PFSK-1 (cell line): Measurements from ENCODE around the gene RTL3.

Experiments used
- FOXP2 ChIP-seq: optimal IDR thresholded peaks from 2 replicates; pipeline ENCODE3; 2011; ENCODE audit warnings: borderline replicate concordance, control low read depth, inconsistent platforms; ENCODE audit not compliant: insufficient read depth; ENCODE audit errors: extremely low read length, extremely low read depth
- POLR2AphosphoS5 ChIP-seq: IDR thresholded peaks from 2 replicates; pipeline ENCODE4 v1.6.1; 2012; ENCODE audit warnings: low read depth, mild to moderate bottlenecking, control low read depth, low read length, moderate library complexity
- REST ChIP-seq, 2 experiments: IDR thresholded peaks; 2 replicates each; pipeline versions ENCODE4 v1.6.1 to v1.8.0; 2011 to 2012; ENCODE audit warnings: low read depth in 2 of 2, low read length in 2 of 2, control low read depth in 1 of 2, inconsistent platforms in 1 of 2, mild to moderate bottlenecking in 1 of 2, moderate library complexity in 1 of 2; ENCODE audit not compliant: insufficient read depth in 1 of 2
- SIN3A ChIP-seq: IDR thresholded peaks from 2 replicates; pipeline ENCODE4 v1.6.1; 2012; ENCODE audit warnings: mild to moderate bottlenecking, low read length, moderate library complexity, borderline replicate concordance; ENCODE audit not compliant: insufficient read depth
- TAF1 ChIP-seq: IDR thresholded peaks from 2 replicates; pipeline ENCODE4 v1.6.1; 2012; ENCODE audit warnings: low read length, control low read depth, borderline replicate concordance; ENCODE audit not compliant: insufficient read depth

RTL3 gene

GRCh38 chrX:78661836-78662235, 2.7 kb upstream of the RTL3 start:
- TF ChIP-seq SIN3A (no peak), FOXP2 (no peak), REST (IDR thresholded peaks at IDR 0.05; ENCODE audit: insufficient read depth in 1 of 2, low read depth in 2 of 2, low read length in 2 of 2) (no peak), POLR2AphosphoS5 (no peak), TAF1 (no peak)

GRCh38 chrX:78659955-78660354, 827 bp upstream of the RTL3 start:
- TF ChIP-seq TAF1 (no peak), REST (IDR thresholded peaks at IDR 0.05; ENCODE audit: insufficient read depth in 1 of 2, low read depth in 2 of 2, low read length in 2 of 2) (no peak), SIN3A (no peak), FOXP2 (no peak), POLR2AphosphoS5 (no peak)

- TF ChIP-seq REST (IDR thresholded peaks at IDR 0.05; ENCODE audit: insufficient read depth in 1 of 2, low read depth in 2 of 2, low read length in 2 of 2) (no peak), SIN3A (no peak), TAF1 (no peak), FOXP2 (no peak), POLR2AphosphoS5 (no peak)
Measured at GRCh38 chrX:78658414-78658813, 714 bp downstream of the RTL3 start.

- TF ChIP-seq FOXP2 (no peak), REST (IDR thresholded peaks at IDR 0.05; ENCODE audit: insufficient read depth in 1 of 2, low read depth in 2 of 2, low read length in 2 of 2) (no peak), SIN3A (no peak), POLR2AphosphoS5 (no peak), TAF1 (no peak)
Measured at GRCh38 chrX:78655642-78656041, 3.5 kb downstream of the RTL3 start.

- TF ChIP-seq SIN3A (no peak), TAF1 (no peak), POLR2AphosphoS5 (no peak), REST (IDR thresholded peaks at IDR 0.05; ENCODE audit: insufficient read depth in 1 of 2, low read depth in 2 of 2, low read length in 2 of 2) (no peak), FOXP2 (no peak)
Measured at GRCh38 chrX:78653118-78653822, 5.9 kb downstream of the RTL3 start.
